Lower leg skin (tissue), 4 donors: ENCODE measurements around the gene TBATA. TPM values are rescaled to one million over a fixed set of nuclear protein-coding genes. Genes with fewer than 3 reads are reported as not detected.

ENCODE experiments used
- DNase-seq, 2 donors: peaks; one replicate each; pipeline ENCODE4 v3.0.0-alpha.2; 2019; ENCODE audit warnings: low spot score in 2 of 2
- H3K4me3 ChIP-seq: fragments of 200-600 bp; sonication (generic); 2 replicates; pipeline ENCODE4 v1.5.1; 2017; ENCODE audit warnings: mild to moderate bottlenecking, low read depth; ENCODE audit not compliant: poor library complexity, severe bottlenecking
- POLR2A ChIP-seq, 2 donors: fragments of 450-650 bp; IDR thresholded peaks; one replicate each; pipeline ENCODE4 v1.6.1; 2016 to 2017; ENCODE audit warnings: antibody characterized with exemption in 2 of 2, mild to moderate bottlenecking in 1 of 2, moderate library complexity in 1 of 2
- WGBS, 2 donors: methylation state at CpG; one replicate each; pipeline ENCODE4 v1.1.5; 2018; 5-methylcytosine and 5-hydroxymethylcytosine counted together
- intact Hi-C: fragments of 100-400 bp; cut with DNase I; formaldehyde crosslinking; loops from one replicate; pipeline ENCODE4 v1.15.0; 2023; ENCODE audit warnings: low total_unique reads
- total RNA-seq, 4 donors: library from RNA; depleted of rRNA; stranded (reverse); fragments of >200 nt; gene quantifications; one replicate each; pipeline ENCODE4 v1.1.0, GENCODE V29; 2016
- TF ChIP-seq, protein P1 (sequence below), 3 donors: fragments of 450-650 bp; IDR thresholded peaks; one replicate each; pipeline ENCODE4 v1.5.1; 2016; ENCODE audit warnings: antibody characterized with exemption in 3 of 3, mild to moderate bottlenecking in 3 of 3, moderate library complexity in 2 of 3

The TBATA gene, protein sequence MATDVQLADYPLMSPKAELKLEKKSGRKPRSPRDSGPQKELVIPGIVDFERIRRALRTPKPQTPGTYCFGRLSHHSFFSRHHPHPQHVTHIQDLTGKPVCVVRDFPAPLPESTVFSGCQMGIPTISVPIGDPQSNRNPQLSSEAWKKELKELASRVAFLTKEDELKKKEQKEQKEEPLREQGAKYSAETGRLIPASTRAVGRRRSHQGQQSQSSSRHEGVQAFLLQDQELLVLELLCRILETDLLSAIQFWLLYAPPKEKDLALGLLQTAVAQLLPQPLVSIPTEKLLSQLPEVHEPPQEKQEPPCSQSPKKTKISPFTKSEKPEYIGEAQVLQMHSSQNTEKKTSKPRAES
- total RNA-seq, result not detected

DNA sequence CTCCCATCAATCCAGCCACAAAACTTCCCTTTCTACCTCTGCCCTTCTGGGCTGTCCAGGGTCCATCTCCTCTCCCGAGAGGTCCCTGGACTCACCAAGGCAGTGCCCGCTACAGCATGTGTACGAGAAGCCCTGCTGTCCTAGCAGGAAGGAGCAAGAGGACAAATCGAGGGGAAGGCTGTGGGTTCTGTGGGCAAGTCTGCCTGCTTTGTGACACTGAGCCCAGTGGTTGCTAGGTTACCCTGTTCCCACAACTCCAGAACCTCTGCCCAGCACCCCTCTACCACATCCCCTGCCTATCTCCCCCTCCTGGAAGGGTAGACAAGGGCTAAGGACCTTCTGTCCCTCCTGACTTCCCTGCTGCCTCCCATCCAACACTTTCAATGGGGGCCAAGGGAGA is at the start of gene TBATA:
Gene TBATA, minus strand, starts transcription at position 188 of the 400 bp plus-strand sequence. CDS start 1,998 bp downstream, outside the sequence.
- intact Hi-C loops, result no loop called here
- DNase-seq, result peak in 1 of 2 donors; percentile 2
- no peak within 1 kb of the TSS for H3K4me3 ChIP-seq
- no peak for TF ChIP-seq POLR2A (IDR thresholded peaks at IDR 0.05)
- TF ChIP-seq, protein P1, sequence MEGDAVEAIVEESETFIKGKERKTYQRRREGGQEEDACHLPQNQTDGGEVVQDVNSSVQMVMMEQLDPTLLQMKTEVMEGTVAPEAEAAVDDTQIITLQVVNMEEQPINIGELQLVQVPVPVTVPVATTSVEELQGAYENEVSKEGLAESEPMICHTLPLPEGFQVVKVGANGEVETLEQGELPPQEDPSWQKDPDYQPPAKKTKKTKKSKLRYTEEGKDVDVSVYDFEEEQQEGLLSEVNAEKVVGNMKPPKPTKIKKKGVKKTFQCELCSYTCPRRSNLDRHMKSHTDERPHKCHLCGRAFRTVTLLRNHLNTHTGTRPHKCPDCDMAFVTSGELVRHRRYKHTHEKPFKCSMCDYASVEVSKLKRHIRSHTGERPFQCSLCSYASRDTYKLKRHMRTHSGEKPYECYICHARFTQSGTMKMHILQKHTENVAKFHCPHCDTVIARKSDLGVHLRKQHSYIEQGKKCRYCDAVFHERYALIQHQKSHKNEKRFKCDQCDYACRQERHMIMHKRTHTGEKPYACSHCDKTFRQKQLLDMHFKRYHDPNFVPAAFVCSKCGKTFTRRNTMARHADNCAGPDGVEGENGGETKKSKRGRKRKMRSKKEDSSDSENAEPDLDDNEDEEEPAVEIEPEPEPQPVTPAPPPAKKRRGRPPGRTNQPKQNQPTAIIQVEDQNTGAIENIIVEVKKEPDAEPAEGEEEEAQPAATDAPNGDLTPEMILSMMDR (IDR thresholded peaks at IDR 0.05), result no peak
- WGBS, 2 donors, result 61 to 78% methylated on average over 4 of the region's 4 CpGs

DNA sequence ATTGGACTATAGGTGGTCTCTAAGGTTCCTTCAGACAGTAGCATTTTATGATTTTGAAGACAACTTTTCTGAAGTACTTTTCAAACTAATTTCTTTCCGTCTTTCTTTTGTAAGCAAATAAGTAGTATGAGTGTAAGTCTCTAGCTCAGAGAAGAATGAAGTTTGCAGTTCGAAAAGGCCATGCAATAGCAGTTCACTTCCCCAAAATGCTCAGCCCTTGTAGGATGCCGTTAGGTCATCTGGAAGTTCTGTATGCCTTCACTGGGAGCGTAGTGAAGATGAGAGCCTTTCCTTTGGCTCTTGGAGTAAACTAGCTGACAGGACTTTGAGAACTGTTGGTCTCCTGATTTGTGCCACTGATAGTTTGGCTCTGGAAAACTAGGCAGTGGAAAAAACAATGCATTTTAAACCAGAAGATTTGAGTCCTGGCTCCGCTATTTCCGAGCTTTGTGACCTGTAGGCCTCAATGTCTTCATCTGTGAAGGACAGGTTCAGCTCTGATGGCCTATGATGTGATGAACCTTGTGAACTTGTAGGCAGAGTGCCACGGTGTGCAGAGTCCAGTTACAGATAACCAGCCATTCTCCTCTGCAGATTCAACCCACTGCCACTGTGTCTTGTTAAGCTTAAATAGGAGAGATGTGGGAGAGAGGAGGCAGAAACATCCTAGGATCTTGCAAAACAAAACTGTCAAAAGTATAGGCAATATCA is 49.4 kb upstream of the TBATA start:
- intact Hi-C loops, result no loop called here
- TF ChIP-seq, protein P1 (IDR thresholded peaks at IDR 0.05), result no peak
- no peak for TF ChIP-seq POLR2A (IDR thresholded peaks at IDR 0.05)
- H3K4me3 ChIP-seq, result no peak overlapping the region
- no peak for DNase-seq
- WGBS, 2 donors, result 90 to 91% methylated on average over 7 of the region's 7 CpGs

DNA sequence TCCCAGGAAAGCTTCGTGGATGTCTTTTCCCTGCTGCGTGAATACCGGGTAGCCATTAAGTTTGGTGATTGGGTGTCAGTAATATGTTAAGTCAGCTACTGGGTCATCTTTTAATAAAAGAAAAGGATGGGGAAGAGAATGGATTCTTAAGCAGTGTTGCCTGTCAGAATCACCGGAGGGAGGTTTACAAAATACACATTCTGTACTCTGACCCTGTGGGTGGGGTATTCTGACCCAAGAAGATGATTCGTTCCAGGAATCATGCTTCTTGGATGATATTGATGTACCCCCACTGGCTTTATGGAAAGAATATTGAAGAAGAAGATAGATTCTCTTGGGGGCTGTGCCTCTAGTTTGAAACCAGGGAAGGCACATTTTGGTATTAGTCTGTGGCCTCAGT is 48.8 kb upstream of the TBATA start:
- TF ChIP-seq, protein P1 (IDR thresholded peaks at IDR 0.05), result no peak
- TF ChIP-seq POLR2A (IDR thresholded peaks at IDR 0.05), result no peak
- intact Hi-C loops, result no loop called here
- H3K4me3 ChIP-seq, result no peak overlapping the region
- no peak for DNase-seq
- 93 to 95% methylated on average over 5 of the region's 5 CpGs for WGBS, 2 donors

DNA sequence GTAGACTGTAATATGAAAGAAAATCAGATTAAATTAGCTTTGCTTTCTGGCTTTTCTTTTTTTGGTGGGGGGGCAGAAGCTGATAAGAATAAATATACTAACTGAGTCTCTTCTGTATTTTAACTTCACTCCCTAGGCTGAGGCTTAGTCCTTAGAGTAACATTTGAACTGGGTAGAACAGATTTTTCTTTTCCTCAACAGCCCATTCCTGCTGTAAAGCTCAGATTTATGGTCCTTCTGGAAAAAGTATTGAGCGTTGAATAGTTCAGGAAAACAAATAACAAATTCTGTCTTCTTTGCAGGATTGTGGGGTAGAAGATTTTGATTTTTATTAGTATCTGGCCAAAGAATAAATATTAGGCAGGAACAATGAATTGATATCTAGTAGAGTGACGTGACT is 48.4 kb upstream of the TBATA start:
- no peak overlapping the region for H3K4me3 ChIP-seq
- intact Hi-C loops, result no loop called here
- no peak for DNase-seq
- WGBS, 2 donors, result 92 to 96% methylated on average over 2 of the region's 2 CpGs
- no peak for TF ChIP-seq POLR2A (IDR thresholded peaks at IDR 0.05)
- TF ChIP-seq, protein P1 (IDR thresholded peaks at IDR 0.05), result no peak

GRCh38 chr10:70832852-70833528 is 47.8 kb upstream of the TBATA start:
- 47 to 53% methylated on average over 3 of the region's 3 CpGs for WGBS, 2 donors
- no peak for DNase-seq

More at GRCh38 chr10:70832852-70833528, 47.8 kb upstream of the TBATA start:
- TF ChIP-seq, protein P1 (IDR thresholded peaks at IDR 0.05), result no peak
- TF ChIP-seq POLR2A (IDR thresholded peaks at IDR 0.05), result no peak
- intact Hi-C loops, result no loop called here
- H3K4me3 ChIP-seq, result no peak overlapping the region
